ENCODE results near the gene DPRX. TPM values are rescaled to one million over a fixed set of nuclear protein-coding genes. Genes with fewer than 3 reads are reported as not detected.

DPRX gene
- total and polyA plus RNA-seq, 2 donors from 2014 or later = not detected

DNA sequence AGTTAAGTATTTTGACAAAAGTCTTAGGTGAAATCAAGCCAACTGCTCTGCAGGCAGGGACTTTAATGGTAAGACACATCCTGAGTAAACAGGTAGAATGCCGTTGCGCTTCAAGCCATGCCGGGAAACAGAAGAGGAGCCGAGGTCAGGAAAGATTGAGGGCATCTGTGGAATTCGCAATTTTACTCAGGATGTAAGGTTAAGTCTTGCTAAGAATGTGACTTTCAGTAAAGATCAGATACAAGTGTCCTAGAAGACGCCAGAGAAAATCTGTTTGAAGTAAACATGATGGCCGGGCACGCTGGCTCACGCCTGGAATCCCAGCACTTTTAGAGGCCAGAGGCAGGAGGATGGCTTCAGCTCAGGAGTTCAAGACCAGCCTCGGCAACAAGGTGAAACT, 33.4 kb upstream of the DPRX start:
- H3K27ac ChIP-seq (ENCODE audit: low read depth in 2 of 2, low read length in 2 of 2) = no peak overlapping the region
- no peak overlapping the region for H3K4me3 ChIP-seq (ENCODE audit: low read length in 3 of 3)
- no peak for FAIRE-seq
- no peak overlapping the region for H3K9ac ChIP-seq (ENCODE audit: low read length in 3 of 3)
- no peaks in the 10 kb centered on the region for H3K9me3 ChIP-seq (ENCODE audit: control insufficient read depth in 2 of 3, insufficient read depth in 1 of 3, low read length in 3 of 3)
- no peaks in the 10 kb centered on the region for H3K27me3 ChIP-seq (ENCODE audit: control insufficient read depth, insufficient read depth, low read length)
- no peak for DNase-seq
- H3K36me3 ChIP-seq (ENCODE audit: control insufficient read depth in 2 of 3, insufficient read depth in 3 of 3, low read length in 3 of 3) = no peaks in the 10 kb centered on the region
- no peaks in the 10 kb centered on the region for H3K4me1 ChIP-seq (ENCODE audit: control insufficient read depth in 2 of 3, insufficient read depth in 2 of 3, low read depth in 1 of 3, low read length in 3 of 3)
- intact Hi-C loops (cut with DNase I) = no loop called here
- TF ChIP-seq, protein P1, sequence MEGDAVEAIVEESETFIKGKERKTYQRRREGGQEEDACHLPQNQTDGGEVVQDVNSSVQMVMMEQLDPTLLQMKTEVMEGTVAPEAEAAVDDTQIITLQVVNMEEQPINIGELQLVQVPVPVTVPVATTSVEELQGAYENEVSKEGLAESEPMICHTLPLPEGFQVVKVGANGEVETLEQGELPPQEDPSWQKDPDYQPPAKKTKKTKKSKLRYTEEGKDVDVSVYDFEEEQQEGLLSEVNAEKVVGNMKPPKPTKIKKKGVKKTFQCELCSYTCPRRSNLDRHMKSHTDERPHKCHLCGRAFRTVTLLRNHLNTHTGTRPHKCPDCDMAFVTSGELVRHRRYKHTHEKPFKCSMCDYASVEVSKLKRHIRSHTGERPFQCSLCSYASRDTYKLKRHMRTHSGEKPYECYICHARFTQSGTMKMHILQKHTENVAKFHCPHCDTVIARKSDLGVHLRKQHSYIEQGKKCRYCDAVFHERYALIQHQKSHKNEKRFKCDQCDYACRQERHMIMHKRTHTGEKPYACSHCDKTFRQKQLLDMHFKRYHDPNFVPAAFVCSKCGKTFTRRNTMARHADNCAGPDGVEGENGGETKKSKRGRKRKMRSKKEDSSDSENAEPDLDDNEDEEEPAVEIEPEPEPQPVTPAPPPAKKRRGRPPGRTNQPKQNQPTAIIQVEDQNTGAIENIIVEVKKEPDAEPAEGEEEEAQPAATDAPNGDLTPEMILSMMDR (IDR thresholded peaks at IDR 0.05; ENCODE audit: borderline replicate concordance, extremely low read depth, insufficient read depth) = no peak

DNA sequence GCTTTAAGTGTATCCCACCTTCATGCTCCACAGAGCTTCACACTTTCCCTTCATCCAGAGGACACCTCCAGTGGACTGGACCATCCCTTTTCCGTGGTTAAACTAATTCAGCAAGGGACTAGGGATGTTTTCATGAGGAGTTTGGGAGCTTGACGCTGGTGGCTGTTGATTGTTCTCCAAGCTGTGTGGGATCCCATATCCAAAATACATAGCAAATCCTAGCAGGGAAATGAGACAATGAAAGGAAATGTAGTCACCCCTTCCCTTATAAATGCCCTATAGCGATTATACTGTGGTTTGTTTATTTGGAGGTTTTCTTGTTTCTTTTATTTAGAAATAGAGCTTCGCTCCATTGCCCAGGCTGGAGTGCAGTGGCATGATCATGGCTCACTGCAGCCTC, 31.6 kb upstream of the DPRX start:
- Histone ChIP-seq H3K27me3 (ENCODE audit: control insufficient read depth, insufficient read depth, low read length) (no peaks in the 10 kb centered on the region), H3K27ac (ENCODE audit: low read depth in 2 of 2, low read length in 2 of 2) (no peak overlapping the region), H3K9me3 (ENCODE audit: control insufficient read depth in 2 of 3, insufficient read depth in 1 of 3, low read length in 3 of 3) (no peaks in the 10 kb centered on the region), H3K4me3 (ENCODE audit: low read length in 3 of 3) (no peak overlapping the region), H3K36me3 (ENCODE audit: control insufficient read depth in 2 of 3, insufficient read depth in 3 of 3, low read length in 3 of 3) (no peaks in the 10 kb centered on the region), H3K9ac (ENCODE audit: low read length in 3 of 3) (no peak overlapping the region), H3K4me1 (ENCODE audit: control insufficient read depth in 2 of 3, insufficient read depth in 2 of 3, low read depth in 1 of 3, low read length in 3 of 3) (no peaks in the 10 kb centered on the region)
- TF ChIP-seq, protein P1 (IDR thresholded peaks at IDR 0.05; ENCODE audit: borderline replicate concordance, extremely low read depth, insufficient read depth) = no peak
- FAIRE-seq (no peak), DNase-seq (no peak)
- intact Hi-C loops (cut with DNase I) = no loop called here

DNA sequence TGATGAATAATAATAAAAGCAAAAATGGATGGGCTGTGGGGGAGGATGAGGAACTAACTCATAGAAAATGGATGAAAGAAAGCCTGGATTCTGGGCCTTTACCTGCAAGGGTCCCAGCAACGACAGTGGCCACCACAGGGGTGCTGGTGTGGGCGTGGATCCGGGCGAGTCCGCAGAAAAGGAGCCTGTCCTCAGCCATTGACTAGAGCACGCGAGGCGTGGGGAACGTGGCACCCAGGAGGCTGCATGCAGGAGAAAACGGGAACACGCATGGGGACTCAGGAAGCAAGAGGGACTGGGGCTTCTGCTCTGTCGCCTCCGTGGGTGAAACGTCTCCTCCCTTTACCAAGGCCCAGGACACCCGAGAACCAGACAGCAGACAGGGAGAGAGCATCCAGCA, 25.8 kb upstream of the DPRX start:
- no peaks in the 10 kb centered on the region for H3K9me3 ChIP-seq (ENCODE audit: control insufficient read depth in 2 of 3, insufficient read depth in 1 of 3, low read length in 3 of 3)
- no peaks in the 10 kb centered on the region for H3K27me3 ChIP-seq (ENCODE audit: control insufficient read depth, insufficient read depth, low read length)
- H3K27ac ChIP-seq (ENCODE audit: low read depth in 2 of 2, low read length in 2 of 2) = no peak overlapping the region
- intact Hi-C loops (cut with DNase I) = no loop called here
- H3K4me3 ChIP-seq (ENCODE audit: low read length in 3 of 3) = no peak overlapping the region
- DNase-seq (no peak), FAIRE-seq (no peak)
- TF ChIP-seq, protein P1 (IDR thresholded peaks at IDR 0.05; ENCODE audit: borderline replicate concordance, extremely low read depth, insufficient read depth) = no peak
- H3K9ac ChIP-seq (ENCODE audit: low read length in 3 of 3) = no peak overlapping the region
- no peaks in the 10 kb centered on the region for H3K36me3 ChIP-seq (ENCODE audit: control insufficient read depth in 2 of 3, insufficient read depth in 3 of 3, low read length in 3 of 3)
- H3K4me1 ChIP-seq (ENCODE audit: control insufficient read depth in 2 of 3, insufficient read depth in 2 of 3, low read depth in 1 of 3, low read length in 3 of 3) = no peaks in the 10 kb centered on the region

DNA sequence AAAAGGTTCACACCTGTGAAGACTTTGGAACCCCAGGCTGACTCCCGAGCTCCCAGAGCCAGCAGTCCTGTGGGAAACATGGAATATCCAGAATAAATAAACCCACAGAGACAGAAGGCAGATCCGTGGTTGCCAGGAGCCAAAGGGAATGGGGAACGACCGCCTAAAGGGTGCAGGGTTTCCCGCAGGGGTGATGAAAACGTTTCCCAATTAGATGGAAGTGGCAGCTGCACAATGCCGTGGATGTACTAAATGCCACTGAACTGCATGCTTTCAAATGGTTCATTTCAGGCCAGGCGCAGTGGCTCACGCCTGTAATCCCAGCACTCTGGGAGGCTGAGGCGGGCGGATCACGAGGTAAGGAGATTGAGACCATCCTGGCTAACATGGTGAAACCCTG, 23.4 kb upstream of the DPRX start:
- Histone ChIP-seq H3K9me3 (ENCODE audit: control insufficient read depth in 2 of 3, insufficient read depth in 1 of 3, low read length in 3 of 3) (no peaks in the 10 kb centered on the region), H3K27ac (ENCODE audit: low read depth in 2 of 2, low read length in 2 of 2) (no peak overlapping the region), H3K9ac (ENCODE audit: low read length in 3 of 3) (no peak overlapping the region), H3K4me1 (ENCODE audit: control insufficient read depth in 2 of 3, insufficient read depth in 2 of 3, low read depth in 1 of 3, low read length in 3 of 3) (no peaks in the 10 kb centered on the region), H3K36me3 (ENCODE audit: control insufficient read depth in 2 of 3, insufficient read depth in 3 of 3, low read length in 3 of 3) (no peaks in the 10 kb centered on the region), H3K4me3 (ENCODE audit: low read length in 3 of 3) (no peak overlapping the region), H3K27me3 (ENCODE audit: control insufficient read depth, insufficient read depth, low read length) (no peaks in the 10 kb centered on the region)
- TF ChIP-seq, protein P1 (IDR thresholded peaks at IDR 0.05; ENCODE audit: borderline replicate concordance, extremely low read depth, insufficient read depth) = no peak
- intact Hi-C loops (cut with DNase I) = no loop called here
- no peak for DNase-seq
- FAIRE-seq = no peak

Measured in kidney (tissue), 14 donors.